ENCODE measurements around the gene UNC5C. TPM values are rescaled to one million over a fixed set of nuclear protein-coding genes. Genes with fewer than 3 reads are reported as not detected.

The UNC5C gene
- total RNA-seq, 1 experiment from 2014 or later, result not detected

DNA sequence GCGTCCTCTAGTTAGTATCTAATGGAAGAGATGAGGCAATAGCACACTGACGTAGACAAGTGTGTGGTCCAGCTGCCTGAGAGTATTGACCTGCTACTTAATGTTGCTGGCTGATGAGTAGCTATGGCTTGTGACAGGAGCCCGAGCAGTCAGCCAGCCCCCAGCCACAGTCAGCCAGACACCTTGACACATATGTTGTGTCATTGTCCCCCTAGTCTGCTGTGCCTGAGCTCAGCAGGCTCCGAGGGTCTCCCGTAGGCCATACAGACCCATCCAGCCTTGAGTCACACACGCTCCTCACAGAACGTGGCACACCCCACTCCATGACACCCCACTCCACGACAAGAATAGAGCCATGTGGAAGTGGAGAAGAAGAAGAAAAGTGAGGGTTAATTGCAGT lies 362.1 kb downstream of the UNC5C start:
- no peaks in the 10 kb centered on the region for H3K4me1 ChIP-seq
- no peaks in the 10 kb centered on the region for H3K4me1 Mint-ChIP-seq (ENCODE audit: low read depth, unreplicated experiment)
- no peaks in the 10 kb centered on the region for H3K27me3 Mint-ChIP-seq (ENCODE audit: insufficient read depth, unreplicated experiment)
- no peaks in the 10 kb centered on the region for H3K9me3 ChIP-seq
- no peak for DNase-seq
- H3K27ac Mint-ChIP-seq (ENCODE audit: unreplicated experiment), result no peak overlapping the region
- no peaks in the 10 kb centered on the region for H3K36me3 ChIP-seq (ENCODE audit: control insufficient read depth, insufficient read depth, low read length)
- H3K36me3 Mint-ChIP-seq (ENCODE audit: insufficient read depth, unreplicated experiment), result peaks cover under 1% of the 10 kb centered on the region
- ChIA-PET POLR2A (no interaction called here), CTCF (no interaction called here)
- H3K27me3 ChIP-seq (replicated peaks; ENCODE audit: control insufficient read depth, insufficient read depth, low read length), result no peaks in the 10 kb centered on the region
- no peak overlapping the region for H3K4me3 Mint-ChIP-seq (ENCODE audit: unreplicated experiment)
- no TSS peak for BruUV-seq (replicated peaks)
- H3K4me3 ChIP-seq (ENCODE audit: low read depth, low read length), result no peak overlapping the region
- TF ChIP-seq, protein P1, sequence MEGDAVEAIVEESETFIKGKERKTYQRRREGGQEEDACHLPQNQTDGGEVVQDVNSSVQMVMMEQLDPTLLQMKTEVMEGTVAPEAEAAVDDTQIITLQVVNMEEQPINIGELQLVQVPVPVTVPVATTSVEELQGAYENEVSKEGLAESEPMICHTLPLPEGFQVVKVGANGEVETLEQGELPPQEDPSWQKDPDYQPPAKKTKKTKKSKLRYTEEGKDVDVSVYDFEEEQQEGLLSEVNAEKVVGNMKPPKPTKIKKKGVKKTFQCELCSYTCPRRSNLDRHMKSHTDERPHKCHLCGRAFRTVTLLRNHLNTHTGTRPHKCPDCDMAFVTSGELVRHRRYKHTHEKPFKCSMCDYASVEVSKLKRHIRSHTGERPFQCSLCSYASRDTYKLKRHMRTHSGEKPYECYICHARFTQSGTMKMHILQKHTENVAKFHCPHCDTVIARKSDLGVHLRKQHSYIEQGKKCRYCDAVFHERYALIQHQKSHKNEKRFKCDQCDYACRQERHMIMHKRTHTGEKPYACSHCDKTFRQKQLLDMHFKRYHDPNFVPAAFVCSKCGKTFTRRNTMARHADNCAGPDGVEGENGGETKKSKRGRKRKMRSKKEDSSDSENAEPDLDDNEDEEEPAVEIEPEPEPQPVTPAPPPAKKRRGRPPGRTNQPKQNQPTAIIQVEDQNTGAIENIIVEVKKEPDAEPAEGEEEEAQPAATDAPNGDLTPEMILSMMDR (IDR thresholded peaks at IDR 0.05; ENCODE audit: insufficient read depth in 1 of 2, low read depth in 1 of 2, low read length in 1 of 2, severe bottlenecking in 1 of 2, unreplicated experiment in 1 of 2), result no peak
- intact Hi-C loops (cut with micrococcal nuclease; ENCODE audit: unreplicated experiment), result no loop called here
- no peaks in the 10 kb centered on the region for H3K9me3 Mint-ChIP-seq (ENCODE audit: unreplicated experiment)

DNA sequence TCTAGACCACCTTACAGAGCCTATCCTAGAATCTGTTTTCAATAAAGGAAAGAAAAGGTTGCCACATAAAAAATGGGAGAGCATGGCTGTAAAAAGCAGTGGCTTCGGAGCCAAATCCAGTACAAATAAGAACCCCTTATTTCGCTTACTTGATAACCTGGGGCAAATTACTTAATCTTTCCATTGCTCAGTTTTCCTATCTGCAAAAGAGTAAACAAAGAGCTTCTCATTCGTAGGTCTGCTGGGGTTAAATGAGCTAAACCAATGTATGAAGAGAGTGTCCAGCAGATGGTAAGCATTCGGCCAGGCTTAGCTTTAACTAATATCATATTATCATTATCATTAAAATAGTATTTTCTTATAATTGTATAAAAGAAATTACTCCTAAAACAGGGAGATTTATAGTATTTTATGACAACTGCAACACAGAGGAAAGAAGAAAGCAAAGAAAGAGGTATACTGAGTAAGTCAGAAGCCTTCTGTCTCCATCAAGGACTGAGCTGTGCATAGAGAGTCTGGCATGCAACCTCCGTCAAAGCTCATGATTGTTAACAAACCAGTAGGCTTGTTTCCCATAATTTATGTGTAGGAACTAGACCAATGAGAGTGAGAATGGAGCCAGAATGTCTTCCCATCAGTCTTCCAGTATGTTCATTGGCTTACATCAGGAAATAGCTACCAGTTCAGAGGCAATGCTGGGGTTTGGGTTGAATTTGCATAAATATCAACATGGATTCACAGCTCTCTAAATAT lies 364.9 kb downstream of the UNC5C start:
- TF ChIP-seq, protein P1 (IDR thresholded peaks at IDR 0.05; ENCODE audit: insufficient read depth in 1 of 2, low read depth in 1 of 2, low read length in 1 of 2, severe bottlenecking in 1 of 2, unreplicated experiment in 1 of 2), result no peak
- no peak overlapping the region for H3K27ac Mint-ChIP-seq (ENCODE audit: unreplicated experiment)
- no peaks in the 10 kb centered on the region for H3K9me3 ChIP-seq
- H3K27me3 Mint-ChIP-seq (ENCODE audit: insufficient read depth, unreplicated experiment), result no peaks in the 10 kb centered on the region
- H3K36me3 Mint-ChIP-seq (ENCODE audit: insufficient read depth, unreplicated experiment), result peaks cover 5% of the 10 kb centered on the region
- no peaks in the 10 kb centered on the region for H3K36me3 ChIP-seq (ENCODE audit: control insufficient read depth, insufficient read depth, low read length)
- DNase-seq, result no peak
- H3K9me3 Mint-ChIP-seq (ENCODE audit: unreplicated experiment), result no peaks in the 10 kb centered on the region
- BruUV-seq (replicated peaks), result no TSS peak
- no peak overlapping the region for H3K4me3 Mint-ChIP-seq (ENCODE audit: unreplicated experiment)
- H3K4me1 Mint-ChIP-seq (ENCODE audit: low read depth, unreplicated experiment), result no peaks in the 10 kb centered on the region
- no peak overlapping the region for H3K4me3 ChIP-seq (ENCODE audit: low read depth, low read length)
- H3K27me3 ChIP-seq (replicated peaks; ENCODE audit: control insufficient read depth, insufficient read depth, low read length), result no peaks in the 10 kb centered on the region
- intact Hi-C loops (cut with micrococcal nuclease; ENCODE audit: unreplicated experiment), result no loop called here
- ChIA-PET CTCF (no interaction called here), POLR2A (no interaction called here)
- H3K4me1 ChIP-seq, result no peaks in the 10 kb centered on the region

DNA sequence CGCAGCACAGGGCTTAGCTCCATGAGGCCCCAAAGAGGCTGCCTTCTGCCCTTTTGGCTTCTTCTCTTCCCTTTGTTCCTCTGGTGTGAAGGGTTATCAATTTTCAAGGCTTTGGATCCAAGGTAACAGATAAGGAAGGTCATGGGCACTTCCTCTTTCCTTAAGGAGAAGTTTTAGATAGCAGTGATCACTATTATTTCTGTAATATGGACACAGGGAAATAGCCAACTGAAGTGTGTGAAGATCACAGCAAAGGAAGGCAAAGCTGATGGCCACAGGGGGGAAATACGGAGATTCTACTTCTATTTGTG lies 366.8 kb downstream of the UNC5C start:
- ChIA-PET POLR2A (no interaction called here), CTCF (no interaction called here)
- Mint-ChIP-seq H3K27ac (ENCODE audit: unreplicated experiment) (no peak overlapping the region), H3K4me1 (ENCODE audit: low read depth, unreplicated experiment) (no peaks in the 10 kb centered on the region), H3K27me3 (ENCODE audit: insufficient read depth, unreplicated experiment) (no peaks in the 10 kb centered on the region), H3K36me3 (ENCODE audit: insufficient read depth, unreplicated experiment) (peaks cover 5% of the 10 kb centered on the region), H3K4me3 (ENCODE audit: unreplicated experiment) (no peak overlapping the region), H3K9me3 (ENCODE audit: unreplicated experiment) (no peaks in the 10 kb centered on the region)
- intact Hi-C loops (cut with micrococcal nuclease; ENCODE audit: unreplicated experiment), result no loop called here
- Histone ChIP-seq H3K9me3 (no peaks in the 10 kb centered on the region), H3K36me3 (ENCODE audit: control insufficient read depth, insufficient read depth, low read length) (no peaks in the 10 kb centered on the region), H3K27me3 (replicated peaks; ENCODE audit: control insufficient read depth, insufficient read depth, low read length) (no peaks in the 10 kb centered on the region), H3K4me1 (no peaks in the 10 kb centered on the region), H3K4me3 (ENCODE audit: low read depth, low read length) (no peak overlapping the region)
- TF ChIP-seq, protein P1 (IDR thresholded peaks at IDR 0.05; ENCODE audit: insufficient read depth in 1 of 2, low read depth in 1 of 2, low read length in 1 of 2, severe bottlenecking in 1 of 2, unreplicated experiment in 1 of 2), result no peak
- BruUV-seq (replicated peaks), result no TSS peak
- no peak for DNase-seq
